ENCODE results near the gene SH2D3A.

DNA sequence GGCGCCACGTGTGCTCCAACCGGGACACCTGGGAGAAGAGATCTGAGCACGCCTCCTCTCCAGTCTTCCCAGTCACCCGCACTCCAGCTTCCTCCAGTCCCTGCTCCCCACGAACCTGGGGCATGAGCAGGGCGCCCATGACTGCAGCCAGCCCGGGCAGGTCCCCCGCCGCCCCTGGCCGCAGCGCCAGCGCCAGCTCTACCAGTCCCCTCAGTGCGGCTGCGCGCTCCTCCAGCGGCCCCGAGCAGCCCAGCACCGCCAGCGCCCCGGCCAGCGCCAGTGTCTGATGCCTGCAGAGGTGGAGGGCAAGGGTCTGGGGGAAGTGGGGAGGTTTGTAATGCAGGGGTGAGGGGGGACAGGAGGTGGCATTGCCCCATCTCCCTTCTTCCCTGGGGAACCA lies 13.1 kb downstream of the SH2D3A start:
- TF ChIP-seq, protein P1, sequence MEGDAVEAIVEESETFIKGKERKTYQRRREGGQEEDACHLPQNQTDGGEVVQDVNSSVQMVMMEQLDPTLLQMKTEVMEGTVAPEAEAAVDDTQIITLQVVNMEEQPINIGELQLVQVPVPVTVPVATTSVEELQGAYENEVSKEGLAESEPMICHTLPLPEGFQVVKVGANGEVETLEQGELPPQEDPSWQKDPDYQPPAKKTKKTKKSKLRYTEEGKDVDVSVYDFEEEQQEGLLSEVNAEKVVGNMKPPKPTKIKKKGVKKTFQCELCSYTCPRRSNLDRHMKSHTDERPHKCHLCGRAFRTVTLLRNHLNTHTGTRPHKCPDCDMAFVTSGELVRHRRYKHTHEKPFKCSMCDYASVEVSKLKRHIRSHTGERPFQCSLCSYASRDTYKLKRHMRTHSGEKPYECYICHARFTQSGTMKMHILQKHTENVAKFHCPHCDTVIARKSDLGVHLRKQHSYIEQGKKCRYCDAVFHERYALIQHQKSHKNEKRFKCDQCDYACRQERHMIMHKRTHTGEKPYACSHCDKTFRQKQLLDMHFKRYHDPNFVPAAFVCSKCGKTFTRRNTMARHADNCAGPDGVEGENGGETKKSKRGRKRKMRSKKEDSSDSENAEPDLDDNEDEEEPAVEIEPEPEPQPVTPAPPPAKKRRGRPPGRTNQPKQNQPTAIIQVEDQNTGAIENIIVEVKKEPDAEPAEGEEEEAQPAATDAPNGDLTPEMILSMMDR (IDR thresholded peaks at IDR 0.05), result no peak
- TF ChIP-seq EP300 (IDR thresholded peaks at IDR 0.05; ENCODE audit: low read depth), result no peak
